Astrocyte (in vitro differentiated cells and primary cell): ENCODE measurements around the gene PODNL1.

Experiments used
- EZH2 ChIP-seq: IDR thresholded peaks from 2 replicates; pipeline ENCODE4 v1.6.1; 2012; ENCODE audit warnings: mild to moderate bottlenecking, low read length, inconsistent platforms; ENCODE audit not compliant: insufficient read depth
- TF ChIP-seq, protein P1 (sequence below): IDR thresholded peaks from 2 replicates; pipeline ENCODE4 v1.5.1; 2011; ENCODE audit warnings: low read depth, mild to moderate bottlenecking, inconsistent platforms, low read length, moderate library complexity; ENCODE audit not compliant: insufficient read depth

DNA sequence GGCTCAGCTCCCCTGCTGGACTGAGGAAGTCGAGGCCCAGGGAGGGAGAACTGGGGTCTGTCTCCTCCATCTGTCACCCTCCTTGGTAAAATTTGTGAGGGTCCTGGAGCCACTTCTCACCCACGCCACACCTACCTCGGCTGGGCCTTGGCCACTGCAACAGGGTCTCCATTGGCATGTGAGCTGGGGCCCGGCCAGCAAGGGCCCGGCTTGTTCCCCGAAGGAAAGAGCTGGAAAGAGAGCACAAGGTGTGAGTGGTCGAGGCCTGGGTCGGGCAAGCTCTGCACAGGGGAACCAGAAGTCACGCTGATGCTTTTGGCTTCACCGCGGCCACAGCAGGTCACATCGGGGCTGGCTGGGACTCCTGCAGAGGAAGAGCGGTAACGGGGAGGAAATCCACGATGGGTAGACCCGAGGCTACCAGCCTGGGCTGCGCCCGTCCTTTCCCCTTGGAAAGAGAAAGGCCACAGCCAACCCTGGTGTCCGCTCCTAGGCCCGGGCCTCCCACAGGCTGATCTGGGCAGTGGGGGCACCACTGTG, 52.3 kb downstream of the PODNL1 start:
- TF ChIP-seq, protein P1, sequence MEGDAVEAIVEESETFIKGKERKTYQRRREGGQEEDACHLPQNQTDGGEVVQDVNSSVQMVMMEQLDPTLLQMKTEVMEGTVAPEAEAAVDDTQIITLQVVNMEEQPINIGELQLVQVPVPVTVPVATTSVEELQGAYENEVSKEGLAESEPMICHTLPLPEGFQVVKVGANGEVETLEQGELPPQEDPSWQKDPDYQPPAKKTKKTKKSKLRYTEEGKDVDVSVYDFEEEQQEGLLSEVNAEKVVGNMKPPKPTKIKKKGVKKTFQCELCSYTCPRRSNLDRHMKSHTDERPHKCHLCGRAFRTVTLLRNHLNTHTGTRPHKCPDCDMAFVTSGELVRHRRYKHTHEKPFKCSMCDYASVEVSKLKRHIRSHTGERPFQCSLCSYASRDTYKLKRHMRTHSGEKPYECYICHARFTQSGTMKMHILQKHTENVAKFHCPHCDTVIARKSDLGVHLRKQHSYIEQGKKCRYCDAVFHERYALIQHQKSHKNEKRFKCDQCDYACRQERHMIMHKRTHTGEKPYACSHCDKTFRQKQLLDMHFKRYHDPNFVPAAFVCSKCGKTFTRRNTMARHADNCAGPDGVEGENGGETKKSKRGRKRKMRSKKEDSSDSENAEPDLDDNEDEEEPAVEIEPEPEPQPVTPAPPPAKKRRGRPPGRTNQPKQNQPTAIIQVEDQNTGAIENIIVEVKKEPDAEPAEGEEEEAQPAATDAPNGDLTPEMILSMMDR, result no peak
- no peak for TF ChIP-seq EZH2
